ENCODE measurements around the gene SMAD3.

SMAD3 gene

DNA sequence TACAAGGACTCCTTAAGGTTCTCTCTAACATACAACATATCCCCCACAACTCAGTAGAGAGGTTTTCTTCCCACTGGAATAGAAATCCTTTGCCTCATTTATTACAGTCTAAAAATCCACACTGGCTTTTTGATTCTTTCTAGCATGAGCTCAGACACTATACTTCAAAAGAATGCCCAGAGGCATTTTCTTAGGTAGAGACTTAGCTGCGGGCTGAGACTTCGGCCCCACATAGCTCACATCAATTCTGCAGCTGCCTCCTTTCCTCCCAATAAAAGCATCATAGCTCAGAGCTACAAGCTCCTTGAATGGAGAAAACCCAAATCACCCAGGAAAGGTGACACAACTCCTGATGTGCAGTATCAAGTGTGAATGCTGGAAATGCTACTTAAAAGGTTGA is 136.7 kb downstream of the SMAD3 start:
- DNase-seq: no peak

DNA sequence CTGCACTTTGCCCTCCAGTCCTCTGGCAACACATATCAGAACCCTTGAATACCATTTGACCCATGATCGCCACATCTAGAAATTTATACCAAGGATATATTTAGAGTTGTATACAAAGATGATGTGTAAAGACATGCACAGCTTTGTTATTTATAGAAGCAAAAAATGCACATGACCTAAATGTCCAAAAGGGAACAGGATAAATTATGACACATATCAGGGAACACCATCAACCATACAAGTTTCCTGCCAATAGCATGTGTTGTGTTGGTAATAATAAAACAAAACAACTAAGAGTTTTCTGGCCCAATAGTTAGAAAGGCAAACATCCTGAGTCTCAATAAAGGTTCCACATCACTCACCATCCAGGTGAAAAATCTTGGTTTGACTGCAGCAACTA is 137.6 kb downstream of the SMAD3 start:
- DNase-seq: no peak

DNA sequence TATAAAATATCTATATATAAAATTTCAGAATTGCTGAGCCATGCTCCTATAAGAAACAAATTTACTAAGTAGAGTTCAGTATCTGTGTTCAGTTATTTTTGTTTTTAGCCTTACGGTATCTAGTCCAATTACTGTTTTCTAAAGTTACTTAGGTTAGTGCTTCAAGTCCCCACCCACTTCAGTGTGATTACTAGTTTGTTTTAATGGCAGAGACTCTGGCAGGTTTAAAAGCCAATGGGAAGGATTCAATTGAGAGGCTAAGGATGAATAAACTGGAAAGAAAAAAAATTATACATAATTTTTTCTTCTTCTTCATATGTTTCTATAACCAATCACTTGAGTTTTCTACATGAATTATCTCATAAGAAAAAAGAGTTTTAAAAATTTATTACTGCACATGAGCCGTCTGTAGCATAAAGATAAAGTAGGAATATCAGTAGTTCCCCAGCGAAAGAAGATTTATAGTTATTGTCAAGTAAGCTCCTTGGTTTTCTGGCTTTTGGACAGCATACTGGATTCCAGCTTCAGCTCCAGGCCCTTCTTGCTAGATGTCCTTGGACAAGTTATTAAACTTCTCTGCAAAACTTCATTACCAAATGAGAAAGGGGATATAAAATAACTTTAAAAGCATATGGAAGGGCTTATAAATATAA is 142.3 kb downstream of the SMAD3 start:
- no peak for DNase-seq

DNA sequence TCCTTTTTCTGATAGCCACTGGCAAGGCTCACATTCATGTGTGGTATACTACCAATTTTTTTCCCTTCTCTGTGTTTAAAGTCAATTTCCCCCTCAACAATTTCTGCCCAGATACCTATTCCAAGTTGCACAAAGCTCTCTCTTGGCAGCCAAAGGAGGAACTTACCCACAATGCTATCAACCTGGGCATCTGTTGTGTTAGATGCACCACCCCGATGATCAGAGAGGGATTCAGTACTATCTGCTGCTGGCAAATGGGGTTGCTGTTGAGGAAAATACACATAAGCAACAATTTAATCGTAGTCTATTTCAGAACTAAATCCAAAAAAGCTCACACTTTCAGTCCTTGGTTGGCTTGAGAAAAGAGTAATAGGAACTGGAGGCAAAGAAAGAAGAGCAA is 143.0 kb downstream of the SMAD3 start:
- DNase-seq: no peak

DNA sequence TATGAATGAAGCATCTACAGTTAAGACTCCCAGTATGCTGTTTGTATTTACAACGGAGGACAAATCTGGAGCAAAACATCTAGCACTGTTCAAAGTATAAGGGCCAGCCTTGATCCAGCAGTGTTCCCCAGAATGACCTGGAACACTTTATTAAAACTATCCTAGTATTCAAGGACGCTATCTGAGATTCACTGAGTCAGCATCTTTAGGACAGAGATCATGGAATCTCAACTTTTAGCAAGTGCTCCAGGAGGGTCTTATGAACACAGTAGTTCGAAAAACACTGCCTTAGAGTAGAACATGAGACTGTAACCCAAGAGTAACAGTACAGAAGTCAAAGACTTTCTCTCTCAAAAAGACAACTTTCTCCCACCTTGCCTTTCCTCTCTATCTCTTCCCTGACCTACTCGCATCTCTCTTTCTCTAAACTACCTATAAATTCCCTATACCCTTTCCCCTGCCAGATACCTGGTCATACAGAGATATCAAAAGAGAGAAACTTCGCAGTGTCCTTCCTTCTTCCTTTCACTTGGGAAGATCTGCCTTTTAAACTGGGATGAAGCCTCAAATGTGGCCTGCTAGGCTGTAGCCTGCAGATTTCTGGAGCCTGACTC is 145.3 kb downstream of the SMAD3 start:
- no peak for DNase-seq

DNA sequence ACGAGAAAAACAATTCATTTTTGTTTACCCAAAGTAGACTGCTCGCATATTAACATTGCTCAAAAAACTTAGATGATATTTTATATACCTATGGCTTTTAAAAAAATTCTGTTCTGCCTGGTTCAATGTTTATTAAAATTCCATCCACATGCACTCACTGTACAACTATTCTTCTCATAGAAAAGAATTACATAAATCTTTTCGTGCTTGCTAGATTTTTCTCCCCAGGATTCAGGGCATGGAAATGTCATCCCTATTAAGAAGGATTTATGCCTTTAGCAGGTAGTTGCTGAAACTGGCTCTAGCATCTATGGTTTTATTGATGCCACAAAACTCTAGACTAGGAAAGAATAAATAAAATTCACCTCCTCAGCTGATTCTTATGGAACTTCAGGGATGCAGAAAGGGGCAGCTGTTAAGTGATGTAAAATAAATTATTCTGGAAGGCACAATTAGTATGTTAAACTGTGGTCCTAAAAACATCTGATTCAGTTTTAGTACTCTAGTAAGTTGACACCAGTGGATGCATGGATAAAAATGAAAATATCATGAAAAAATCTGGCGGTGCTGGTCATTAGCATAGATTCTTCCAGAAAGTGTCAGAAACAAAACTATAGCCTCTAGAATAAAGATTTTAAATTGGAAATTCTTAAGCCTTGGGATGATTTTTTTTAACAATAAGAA is 147.4 kb downstream of the SMAD3 start:
- no peak for DNase-seq

DNA sequence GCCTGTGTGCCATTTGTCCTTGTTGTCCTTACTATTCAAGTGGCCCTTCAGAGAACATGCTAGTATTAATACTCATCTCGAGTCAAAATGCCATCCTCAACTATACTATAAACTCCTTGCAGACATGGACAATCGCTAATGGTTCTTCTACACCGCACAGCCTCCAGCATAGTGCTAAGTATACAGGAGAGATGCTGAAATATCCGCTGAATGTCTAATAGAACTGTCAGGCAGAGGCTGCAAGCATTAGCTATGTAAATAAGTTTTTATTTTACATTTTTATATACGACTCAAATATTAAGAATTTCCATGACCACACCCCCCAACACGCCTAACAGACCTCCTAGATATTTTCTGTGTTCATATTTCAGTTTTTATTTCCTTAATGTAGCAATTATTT is 149.7 kb downstream of the SMAD3 start:
- no peak for DNase-seq

DNA sequence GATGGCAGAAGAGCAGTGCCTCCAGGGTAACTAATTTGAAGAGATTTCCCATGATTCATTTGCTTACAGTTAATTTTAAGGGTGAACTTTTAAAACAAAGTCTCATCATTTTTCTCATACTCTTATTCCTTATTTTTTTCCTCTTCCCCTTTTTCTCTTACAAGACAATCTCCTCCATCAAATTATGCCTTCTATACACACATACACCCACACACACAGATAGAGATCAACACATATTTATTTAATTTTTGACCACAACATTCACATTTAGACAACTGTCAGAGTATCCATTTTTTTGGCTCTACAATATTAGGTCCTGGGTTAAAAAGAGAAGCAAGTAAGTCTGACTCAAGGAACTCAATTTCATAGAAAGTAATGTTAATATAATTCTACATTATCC is 151.5 kb downstream of the SMAD3 start:
- DNase-seq: no peak

DNA sequence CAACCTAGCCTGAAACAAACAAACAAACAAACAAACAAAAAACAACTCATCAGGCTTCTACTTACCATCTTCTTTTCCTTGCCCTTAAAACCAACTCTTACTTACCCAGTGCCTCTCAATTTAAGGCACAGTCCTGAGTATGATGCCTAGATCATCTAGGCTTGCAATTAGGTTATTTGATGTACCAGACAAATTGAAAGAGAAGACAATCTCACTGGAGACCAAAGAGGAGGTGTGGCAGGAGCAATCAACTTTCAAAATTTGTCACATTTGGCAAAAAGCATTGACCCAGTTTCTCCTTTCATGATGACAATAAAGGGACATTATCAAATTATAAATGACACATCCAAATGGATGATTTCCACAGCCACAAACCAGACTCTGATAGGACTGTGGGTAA is 153.0 kb downstream of the SMAD3 start:
- no peak for DNase-seq

DNA sequence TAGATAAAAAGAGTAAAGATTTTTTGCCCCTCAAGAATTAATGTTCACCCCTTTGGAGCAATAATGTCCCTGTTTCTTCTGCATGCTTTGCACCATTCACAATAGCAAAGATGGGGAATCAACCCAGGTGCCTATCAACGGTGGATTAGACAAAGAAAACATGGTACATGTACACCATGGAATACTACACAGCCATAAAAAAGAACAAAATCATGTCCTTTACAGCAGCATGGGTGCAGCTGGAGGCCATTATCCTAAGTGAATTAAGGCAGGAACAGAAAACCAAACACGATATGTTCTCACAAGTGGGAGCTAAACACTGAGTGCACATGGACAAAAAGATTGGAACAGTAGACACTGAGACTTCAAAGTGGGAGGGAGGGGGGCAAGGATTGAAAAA is 153.9 kb downstream of the SMAD3 start:
- DNase-seq: no peak

DNA sequence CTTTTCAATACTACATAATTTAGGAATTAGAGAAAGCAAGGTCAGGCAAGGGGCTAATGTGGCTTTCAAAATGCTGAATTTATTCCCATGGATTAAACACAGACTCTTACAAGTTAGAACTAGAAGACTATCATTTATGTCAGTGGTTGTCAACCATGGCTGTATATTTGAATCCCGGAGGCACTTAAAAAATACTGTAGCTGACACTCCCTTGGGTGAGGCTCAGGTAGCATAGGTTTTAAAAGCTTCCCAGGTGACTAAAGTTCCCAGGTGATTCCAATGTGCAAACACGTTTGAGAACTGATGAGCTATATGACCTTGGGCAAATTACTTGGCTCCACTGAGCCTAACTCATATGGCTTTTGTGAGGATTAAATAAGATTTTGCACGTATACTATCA is 159.5 kb downstream of the SMAD3 start:
- no peak for DNase-seq

DNA sequence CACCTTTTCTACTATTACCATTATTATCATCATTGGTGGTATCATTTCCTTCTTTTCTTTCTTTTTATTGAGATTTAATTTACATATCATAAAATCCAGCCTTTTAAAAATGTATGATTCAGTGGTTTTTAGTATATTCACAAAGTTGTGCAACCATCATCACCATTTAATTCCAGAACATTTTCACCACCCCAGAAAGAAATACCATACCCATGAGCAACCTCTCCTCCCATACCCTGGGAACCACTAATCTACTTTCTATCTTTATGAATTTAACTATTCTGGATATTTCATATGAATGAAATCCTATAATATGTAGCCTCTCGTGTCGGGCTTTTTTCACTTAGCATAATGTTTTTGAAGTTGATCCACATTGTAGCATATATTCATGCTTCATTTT is 159.9 kb downstream of the SMAD3 start:
- DNase-seq: no peak

DNA sequence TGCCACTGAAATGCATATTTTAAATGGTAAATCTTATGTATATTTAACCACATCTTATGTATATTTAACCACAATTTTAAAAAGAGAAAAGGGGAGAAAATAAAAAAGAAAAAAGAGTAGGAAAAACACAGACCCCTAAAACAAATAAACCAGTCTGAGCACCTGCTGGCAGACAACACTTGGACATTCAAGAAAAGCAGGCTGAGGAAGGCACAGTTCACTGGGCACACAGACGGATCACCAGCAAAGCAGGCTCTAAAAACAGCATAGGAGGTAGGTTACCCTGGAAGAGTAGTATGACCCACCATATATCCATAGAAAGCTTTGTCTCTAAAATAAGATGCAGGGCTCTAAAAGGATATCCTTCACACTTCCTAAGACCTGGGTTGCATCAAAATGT is 162.0 kb downstream of the SMAD3 start:
- no peak for DNase-seq

DNA sequence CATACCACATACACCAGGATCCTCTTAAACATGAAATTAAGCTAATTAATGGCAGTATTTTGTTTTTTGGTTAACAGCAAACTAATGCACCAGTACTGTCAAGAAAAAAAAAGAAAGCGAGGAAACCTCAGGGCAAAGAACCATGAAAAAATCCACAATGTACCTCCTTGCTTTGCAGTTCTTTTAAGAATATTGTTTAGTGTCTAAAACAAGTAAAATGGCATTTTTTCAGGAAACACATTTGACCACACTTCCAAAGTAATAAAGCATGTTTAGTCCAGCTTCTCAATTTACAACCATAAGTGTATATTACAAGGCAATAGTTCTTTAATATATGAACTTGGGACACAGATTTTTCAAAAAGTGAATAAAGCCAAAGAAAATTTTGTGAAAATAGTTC is 162.4 kb downstream of the SMAD3 start:
- no peak for DNase-seq

DNA sequence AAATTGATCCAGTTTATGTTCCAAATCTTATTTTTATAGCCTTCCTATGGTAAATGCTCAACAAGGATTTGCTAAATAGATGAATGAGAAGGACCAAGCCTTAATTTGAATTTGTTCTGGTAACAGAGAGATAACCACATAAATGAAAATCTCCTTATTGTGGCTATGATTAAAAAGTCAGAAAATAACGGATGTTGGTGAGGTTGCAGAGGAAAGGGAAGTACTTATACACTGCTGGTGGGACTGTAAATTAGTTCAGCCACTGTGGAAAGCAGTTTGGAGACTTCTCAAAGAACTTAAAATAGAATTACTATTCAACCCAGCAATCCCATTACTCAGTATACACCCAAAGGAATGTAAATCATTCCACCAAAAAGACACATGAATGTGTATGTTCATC is 162.9 kb downstream of the SMAD3 start:
- DNase-seq: no peak

DNA sequence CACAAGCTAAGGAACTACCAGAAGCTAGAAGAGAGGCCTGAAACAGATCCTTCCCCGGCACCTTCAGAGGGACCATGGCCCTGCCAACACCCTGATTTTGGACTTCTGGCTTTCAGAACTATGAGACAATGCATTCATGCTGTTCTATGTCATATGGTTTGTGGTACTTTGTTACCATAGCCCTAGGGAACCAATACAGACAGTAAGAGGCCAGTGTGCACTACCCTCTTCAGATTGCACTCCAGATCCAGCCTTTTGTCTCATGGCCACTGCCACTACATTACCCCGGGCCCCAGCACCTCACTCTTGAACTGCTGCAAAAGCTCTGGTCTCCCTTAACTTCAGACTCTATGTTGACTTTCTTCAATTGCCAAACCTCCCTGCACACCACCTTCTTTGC is 165.1 kb downstream of the SMAD3 start:
- DNase-seq: no peak

DNA sequence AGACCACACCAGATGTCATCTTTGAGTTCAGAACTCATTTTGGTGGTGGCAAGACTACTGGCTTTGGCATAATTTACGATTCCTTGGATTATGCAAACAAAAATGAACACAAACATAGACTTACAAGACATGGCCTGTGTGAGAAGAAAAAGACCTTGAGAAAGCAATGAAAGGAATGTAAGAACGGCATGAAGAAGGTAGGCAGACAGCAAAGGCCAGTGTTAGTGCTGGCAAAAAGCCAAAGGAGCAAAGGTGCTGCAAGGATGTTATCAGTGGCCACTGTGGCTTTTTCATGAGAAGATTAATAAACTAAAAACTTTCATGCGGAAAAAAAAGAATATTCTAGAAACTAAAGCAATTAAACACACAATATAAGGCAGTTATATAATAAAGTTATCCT is 167.2 kb downstream of the SMAD3 start:
- DNase-seq: no peak

DNA sequence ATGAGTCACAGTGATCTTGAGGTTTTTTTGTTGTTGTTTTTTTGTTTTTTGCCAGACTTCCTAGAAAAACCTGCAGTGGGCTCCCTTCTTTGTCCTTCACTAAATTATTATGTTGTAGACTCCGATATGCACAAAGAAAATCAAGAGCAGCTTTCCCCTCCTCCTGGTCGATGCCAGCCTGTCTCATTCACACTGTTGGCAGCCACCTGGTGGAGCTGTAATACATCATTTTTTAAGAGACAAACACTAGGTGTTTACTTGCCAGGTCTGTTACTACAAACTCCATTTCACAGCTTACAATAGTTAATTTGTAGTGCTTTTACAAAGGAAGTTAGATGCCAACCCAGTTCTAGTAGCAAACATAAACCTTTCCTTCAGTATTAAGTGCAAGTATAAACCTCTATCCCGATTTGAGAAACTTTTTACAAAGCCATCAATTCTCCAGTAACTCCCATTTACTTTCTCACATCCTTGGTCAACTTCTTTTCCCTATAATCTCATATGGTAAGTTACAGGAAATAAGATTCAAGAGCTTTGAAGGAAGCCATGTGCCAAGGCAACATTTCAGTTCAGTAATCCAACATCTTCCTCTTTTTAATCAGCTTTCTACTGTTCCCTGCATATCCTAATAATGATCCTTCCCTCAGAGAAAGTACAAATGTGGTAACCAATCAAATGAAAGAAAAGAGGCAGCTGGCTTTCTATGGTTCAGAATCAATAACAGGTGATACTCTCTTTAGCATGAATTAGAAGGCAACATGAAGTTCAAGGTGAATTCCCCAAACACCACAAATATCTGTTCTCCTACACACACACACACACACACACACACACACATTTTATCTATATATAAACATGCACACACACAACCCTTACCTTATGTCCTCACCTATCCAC is 175.1 kb downstream of the SMAD3 start:
- no peak for DNase-seq

DNA sequence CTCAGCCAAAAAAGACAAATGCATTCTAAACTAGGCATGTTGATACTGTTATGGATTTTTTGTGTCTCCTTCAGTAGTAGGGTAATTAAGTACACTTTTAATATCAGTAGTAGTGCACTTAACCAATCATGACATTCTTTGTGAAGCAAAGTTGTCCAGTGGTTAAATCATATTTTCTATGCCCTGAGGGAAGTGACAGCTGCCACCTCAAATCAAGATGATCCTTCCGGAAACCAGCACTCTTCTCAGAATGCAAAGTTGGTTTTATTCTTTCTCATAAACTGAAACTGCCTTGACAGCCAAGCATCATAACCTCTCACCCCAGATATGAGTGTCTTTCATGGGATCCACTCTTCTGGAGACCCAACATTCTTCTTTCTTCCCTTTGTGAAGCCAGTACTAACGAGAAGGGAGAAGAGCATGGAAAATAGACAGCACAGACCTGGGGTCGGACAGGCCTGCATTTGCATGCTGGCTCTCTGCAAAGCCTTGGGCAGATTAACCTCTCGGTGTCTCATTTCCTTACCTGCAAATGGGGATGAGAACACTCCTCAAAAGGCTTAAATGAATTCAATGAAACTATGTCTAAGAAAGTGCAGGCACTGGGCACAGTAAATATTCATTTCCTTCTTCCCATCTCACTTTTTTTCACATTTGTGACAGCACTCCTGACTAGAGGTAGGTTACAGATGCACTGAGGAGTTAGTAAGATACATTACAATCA is 175.9 kb downstream of the SMAD3 start:
- no peak for DNase-seq

DNA sequence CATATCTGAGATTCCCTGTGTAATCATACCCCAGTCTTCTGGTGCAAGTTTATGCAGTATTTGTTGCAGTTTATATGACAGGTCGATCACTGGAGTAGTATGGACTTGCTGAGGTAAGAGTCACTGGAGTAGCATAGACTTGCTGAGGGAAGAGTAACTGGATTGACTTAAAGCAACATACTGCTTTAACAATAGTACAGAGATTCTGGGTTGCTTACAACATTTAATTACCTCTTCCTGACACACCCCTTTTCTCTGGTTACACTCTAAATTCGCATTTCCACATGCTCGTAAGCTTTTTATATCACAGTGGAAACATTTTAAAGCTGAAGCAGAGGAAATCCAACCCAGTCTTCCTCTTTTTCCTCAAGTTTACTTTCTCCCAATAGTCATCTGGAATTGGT is 177.3 kb downstream of the SMAD3 start:
- DNase-seq: no peak
